ENCODE measurements around the gene CD22. TPM values are rescaled to one million over a fixed set of nuclear protein-coding genes. Genes with fewer than 3 reads are reported as not detected.

The CD22 gene
- total RNA-seq, 1 donor from 2014 or later: not detected

- peaks cover 2% of the 10 kb centered on the region for H3K9me3 Mint-ChIP-seq (ENCODE audit: unreplicated experiment)
- TF ChIP-seq CTCF (IDR thresholded peaks at IDR 0.05; ENCODE audit: partially characterized antibody, unreplicated experiment): no peak
- H3K27me3 Mint-ChIP-seq (ENCODE audit: unreplicated experiment): peaks cover 2% of the 10 kb centered on the region
- no peak for DNase-seq
- H3K4me3 Mint-ChIP-seq (ENCODE audit: unreplicated experiment): no peak overlapping the region
- H3K27ac Mint-ChIP-seq (ENCODE audit: unreplicated experiment): no peak overlapping the region
- H3K36me3 Mint-ChIP-seq (ENCODE audit: unreplicated experiment): no peaks in the 10 kb centered on the region
- no peaks in the 10 kb centered on the region for H3K4me1 Mint-ChIP-seq (ENCODE audit: low read depth, unreplicated experiment)
These were observed 21.1 kb upstream of the CD22 start for GRCh38 chr19:35307931-35308330.

GRCh38 chr19:35308910-35309309 lies 20.1 kb upstream of the CD22 start:
- H3K27ac Mint-ChIP-seq (ENCODE audit: unreplicated experiment): no peak overlapping the region
- no peaks in the 10 kb centered on the region for H3K36me3 Mint-ChIP-seq (ENCODE audit: unreplicated experiment)
- no peak overlapping the region for H3K4me3 Mint-ChIP-seq (ENCODE audit: unreplicated experiment)
- no peak for TF ChIP-seq CTCF (IDR thresholded peaks at IDR 0.05; ENCODE audit: partially characterized antibody, unreplicated experiment)
- H3K4me1 Mint-ChIP-seq (ENCODE audit: low read depth, unreplicated experiment): no peaks in the 10 kb centered on the region
- peaks cover 2% of the 10 kb centered on the region for H3K9me3 Mint-ChIP-seq (ENCODE audit: unreplicated experiment)
- no peak for DNase-seq
- peaks cover 2% of the 10 kb centered on the region for H3K27me3 Mint-ChIP-seq (ENCODE audit: unreplicated experiment)

GRCh38 chr19:35309481-35310279 lies 19.3 kb upstream of the CD22 start:
- Mint-ChIP-seq H3K9me3 (ENCODE audit: unreplicated experiment) (peaks cover 2% of the 10 kb centered on the region), H3K36me3 (ENCODE audit: unreplicated experiment) (no peaks in the 10 kb centered on the region), H3K4me3 (ENCODE audit: unreplicated experiment) (no peak overlapping the region), H3K4me1 (ENCODE audit: low read depth, unreplicated experiment) (no peaks in the 10 kb centered on the region), H3K27ac (ENCODE audit: unreplicated experiment) (no peak overlapping the region), H3K27me3 (ENCODE audit: unreplicated experiment) (peaks cover 8% of the 10 kb centered on the region)
- no peak for TF ChIP-seq CTCF (IDR thresholded peaks at IDR 0.05; ENCODE audit: partially characterized antibody, unreplicated experiment)
- DNase-seq: no peak

- H3K36me3 Mint-ChIP-seq (ENCODE audit: unreplicated experiment): no peaks in the 10 kb centered on the region
- H3K4me1 Mint-ChIP-seq (ENCODE audit: low read depth, unreplicated experiment): no peaks in the 10 kb centered on the region
- DNase-seq: no peak
- H3K4me3 Mint-ChIP-seq (ENCODE audit: unreplicated experiment): no peak overlapping the region
- H3K9me3 Mint-ChIP-seq (ENCODE audit: unreplicated experiment): peaks cover 4% of the 10 kb centered on the region
- peaks cover 8% of the 10 kb centered on the region for H3K27me3 Mint-ChIP-seq (ENCODE audit: unreplicated experiment)
- no peak overlapping the region for H3K27ac Mint-ChIP-seq (ENCODE audit: unreplicated experiment)
- TF ChIP-seq CTCF (IDR thresholded peaks at IDR 0.05; ENCODE audit: partially characterized antibody, unreplicated experiment): no peak
These were observed 18.7 kb upstream of the CD22 start for GRCh38 chr19:35310331-35310730.

- no peak overlapping the region for H3K4me3 Mint-ChIP-seq (ENCODE audit: unreplicated experiment)
- H3K27ac Mint-ChIP-seq (ENCODE audit: unreplicated experiment): no peak overlapping the region
- no peaks in the 10 kb centered on the region for H3K36me3 Mint-ChIP-seq (ENCODE audit: unreplicated experiment)
- peaks cover 8% of the 10 kb centered on the region for H3K27me3 Mint-ChIP-seq (ENCODE audit: unreplicated experiment)
- H3K4me1 Mint-ChIP-seq (ENCODE audit: low read depth, unreplicated experiment): no peaks in the 10 kb centered on the region
- H3K9me3 Mint-ChIP-seq (ENCODE audit: unreplicated experiment): peaks cover 4% of the 10 kb centered on the region
- no peak for DNase-seq
- TF ChIP-seq CTCF (IDR thresholded peaks at IDR 0.05; ENCODE audit: partially characterized antibody, unreplicated experiment): no peak
These were observed 18.0 kb upstream of the CD22 start for GRCh38 chr19:35310811-35311465.
